GM19372 (cell line): ENCODE results near the gene STAP2.
"Not testable (repeated sequence)": the region's sequence is repeated elsewhere in the genome, so short reads cannot be mapped to it uniquely, and the experiment has no call there.

Experiments
- ATAC-seq: cut with Tn5 transposase; IDR thresholded peaks from one replicate; pipeline ENCODE4 v1.9.1; 2021; ENCODE audit warnings: mild to moderate bottlenecking, low read depth, moderate library complexity; ENCODE audit not compliant: unreplicated experiment

The STAP2 gene

GRCh38 chr19:4359627-4360000 is 21.0 kb upstream of the STAP2 start:
- ATAC-seq = no peak

- ATAC-seq = no peak
Observed at GRCh38 chr19:4358709-4359626, 20.3 kb upstream of the STAP2 start.

- ATAC-seq = no peak
Observed at GRCh38 chr19:4357921-4358326, 19.3 kb upstream of the STAP2 start.

- no peak for ATAC-seq
Observed at GRCh38 chr19:4357095-4357797, 18.6 kb upstream of the STAP2 start.

GRCh38 chr19:4354897-4355296 is 16.3 kb upstream of the STAP2 start:
- ATAC-seq = no peak

- ATAC-seq = no peak
Observed at GRCh38 chr19:4354282-4354681, 15.7 kb upstream of the STAP2 start.

GRCh38 chr19:4352701-4353121 is 14.1 kb upstream of the STAP2 start:
- ATAC-seq = no peak

- no peak for ATAC-seq
Observed at GRCh38 chr19:4350726-4351125, 12.1 kb upstream of the STAP2 start.

- no peak for ATAC-seq
Observed at GRCh38 chr19:4350111-4350510, 11.5 kb upstream of the STAP2 start.

GRCh38 chr19:4349225-4349624 is 10.6 kb upstream of the STAP2 start:
- ATAC-seq = not testable (repeated sequence)

- ATAC-seq = no peak
Observed at GRCh38 chr19:4347521-4347920, 8.9 kb upstream of the STAP2 start.

GRCh38 chr19:4346020-4346383 is 7.4 kb upstream of the STAP2 start:
- ATAC-seq = no peak

- ATAC-seq = no peak
Observed at GRCh38 chr19:4345342-4346019, 6.9 kb upstream of the STAP2 start.

- ATAC-seq = peak; percentile 51
Observed at GRCh38 chr19:4343370-4344307, 5.0 kb upstream of the STAP2 start, which contains the start of gene MPND. Gene MPND, plus strand, starts transcription at chr19:4343562. Its CDS starts 32 bp downstream, at chr19:4343594.

- peak; percentile 78 for ATAC-seq
Observed at GRCh38 chr19:4342615-4343369, 4.2 kb upstream of the STAP2 start.

- ATAC-seq = no peak
Observed at GRCh38 chr19:4342314-4342614, 3.6 kb upstream of the STAP2 start.

GRCh38 chr19:4337906-4338440 is 654 bp downstream of the STAP2 start:
- ATAC-seq = no peak

GRCh38 chr19:4334929-4335570 is 3.6 kb downstream of the STAP2 start:
- ATAC-seq = no peak

- ATAC-seq = no peak
Observed at GRCh38 chr19:4329858-4330257, 8.8 kb downstream of the STAP2 start.
